Mesendoderm (in vitro differentiated cells): ENCODE measurements around the gene BLTP3A.

ENCODE experiments used
- DNase-seq: peaks from one replicate; pipeline ENCODE4 v3.0.0; 2013
- H2AK5ac ChIP-seq: 2 replicates; pipeline ENCODE4 v1.6.1; 2013; ENCODE audit warnings: low read length, inconsistent platforms
- H2BK120ac ChIP-seq: 2 replicates; pipeline ENCODE4 v1.6.1; 2013; ENCODE audit warnings: low read depth, mild to moderate bottlenecking, low read length, moderate library complexity, mixed read lengths
- H2BK15ac ChIP-seq: replicated peaks from 2 replicates; pipeline ENCODE4 v1.6.1; 2013; ENCODE audit warnings: low read depth, mild to moderate bottlenecking, moderate library complexity
- H2BK5ac ChIP-seq: 2 replicates; pipeline ENCODE4 v1.6.1; 2013; ENCODE audit warnings: low read length, inconsistent platforms
- H3K18ac ChIP-seq: 2 replicates; pipeline ENCODE4 v1.6.1; 2013; ENCODE audit warnings: mild to moderate bottlenecking, low read length, mixed read lengths
- H3K23ac ChIP-seq: one replicate; pipeline ENCODE4 v1.6.1; 2013; ENCODE audit warnings: low read length
- H3K27ac ChIP-seq: 2 replicates; pipeline ENCODE4 v1.5.1; 2013; ENCODE audit warnings: low read depth, mild to moderate bottlenecking, inconsistent platforms, low read length, moderate library complexity
- H3K27me3 ChIP-seq: 2 replicates; pipeline ENCODE4 v1.6.1; 2013; ENCODE audit warnings: low read length, control low read depth, mild to moderate bottlenecking, inconsistent platforms; ENCODE audit not compliant: insufficient read depth, poor library complexity
- H3K36me3 ChIP-seq: 2 replicates; pipeline ENCODE4 v1.6.1; 2013; ENCODE audit warnings: low read length, inconsistent platforms; ENCODE audit not compliant: control insufficient read depth, insufficient read depth
- H3K4ac ChIP-seq: one replicate; pipeline ENCODE4 v1.6.1; 2013; ENCODE audit warnings: low read depth, mild to moderate bottlenecking, low read length, moderate library complexity
- H3K4me1 ChIP-seq: 2 replicates; pipeline ENCODE4 v1.6.1; 2013; ENCODE audit warnings: low read depth, low read length, inconsistent platforms; ENCODE audit not compliant: control insufficient read depth
- H3K4me2 ChIP-seq: 2 replicates; pipeline ENCODE4 v1.6.1; 2013; ENCODE audit warnings: low read length
- H3K4me3 ChIP-seq: 2 replicates; pipeline ENCODE4 v1.5.1; 2013; ENCODE audit warnings: mild to moderate bottlenecking, low read length
- H3K56ac ChIP-seq: one replicate; pipeline ENCODE4 v1.6.1; 2013; ENCODE audit warnings: low read length
- H3K79me1 ChIP-seq: 2 replicates; pipeline ENCODE4 v1.6.1; 2013; ENCODE audit warnings: low read length, inconsistent platforms
- H3K79me2 ChIP-seq: 2 replicates; pipeline ENCODE4 v1.6.1; 2013; ENCODE audit warnings: mild to moderate bottlenecking, low read length; ENCODE audit not compliant: control insufficient read depth, insufficient read depth
- H3K9ac ChIP-seq: 2 replicates; pipeline ENCODE4 v1.6.1; 2013; ENCODE audit warnings: low read length, inconsistent platforms
- H4K5ac ChIP-seq: one replicate; pipeline ENCODE4 v1.6.1; 2013; ENCODE audit warnings: low read length
- H4K8ac ChIP-seq: one replicate; pipeline ENCODE4 v1.6.1; 2013; ENCODE audit warnings: low read depth, mild to moderate bottlenecking, control low read depth, low read length, moderate library complexity
- WGBS: extraction: QIAGEN DNeasy Blood & Tissue Kit; methylation state at CpG from one replicate; pipeline ENCODE4 v1.1.7; 2013; ENCODE audit warnings: low lambda C conversion rate, missing lambda C conversion rate; ENCODE audit not compliant: insufficient coverage; ENCODE audit errors: extremely low coverage; 5-methylcytosine and 5-hydroxymethylcytosine counted together

Gene BLTP3A

GRCh38 chr6:34829137-34829536, 37.3 kb downstream of the BLTP3A start:
- Histone ChIP-seq H3K79me2 (no peaks in the 10 kb centered on the region), H3K27ac (no peak overlapping the region), H3K36me3 (no peaks in the 10 kb centered on the region), H3K4me1 (no peaks in the 10 kb centered on the region), H3K79me1 (no peaks in the 10 kb centered on the region), H3K27me3 (no peaks in the 10 kb centered on the region), H4K5ac (no peak overlapping the region), H2BK15ac (no peak overlapping the region), H3K18ac (no peak overlapping the region), H4K8ac (no peak overlapping the region), H3K23ac (no peak overlapping the region), H2AK5ac (no peak overlapping the region), H3K4me3 (no peak overlapping the region), H3K9ac (no peak overlapping the region), H2BK120ac (no peak overlapping the region), H2BK5ac (no peak overlapping the region), H3K4ac (no peak overlapping the region), H3K56ac (no peak overlapping the region), H3K4me2 (no peak overlapping the region)
- no CpG with 5 or more reads among the region's 2 CpGs for WGBS
- no peak for DNase-seq

- H3K18ac ChIP-seq, result no peak overlapping the region
- no peaks in the 10 kb centered on the region for H3K79me1 ChIP-seq
- no CpG with 5 or more reads among the region's 1 CpG for WGBS
- no peak overlapping the region for H3K9ac ChIP-seq
- H4K5ac ChIP-seq, result no peak overlapping the region
- no peak overlapping the region for H4K8ac ChIP-seq
- H3K4me1 ChIP-seq, result no peaks in the 10 kb centered on the region
- no peak for DNase-seq
- H3K23ac ChIP-seq, result no peak overlapping the region
- H2AK5ac ChIP-seq, result no peak overlapping the region
- no peak overlapping the region for H3K4ac ChIP-seq
- H2BK120ac ChIP-seq, result no peak overlapping the region
- H2BK5ac ChIP-seq, result no peak overlapping the region
- no peaks in the 10 kb centered on the region for H3K79me2 ChIP-seq
- no peak overlapping the region for H3K4me2 ChIP-seq
- H2BK15ac ChIP-seq, result no peak overlapping the region
- H3K27me3 ChIP-seq, result no peaks in the 10 kb centered on the region
- no peak overlapping the region for H3K4me3 ChIP-seq
- no peak overlapping the region for H3K56ac ChIP-seq
- H3K27ac ChIP-seq, result no peak overlapping the region
- H3K36me3 ChIP-seq, result no peaks in the 10 kb centered on the region
Measured at GRCh38 chr6:34832942-34833341, 41.1 kb downstream of the BLTP3A start.

- Histone ChIP-seq H3K79me1 (no peaks in the 10 kb centered on the region), H2BK15ac (no peak overlapping the region), H3K23ac (no peak overlapping the region), H3K4ac (no peak overlapping the region), H3K4me1 (no peaks in the 10 kb centered on the region), H2BK5ac (no peak overlapping the region), H4K5ac (no peak overlapping the region), H3K4me2 (no peak overlapping the region), H3K18ac (no peak overlapping the region), H3K27me3 (no peaks in the 10 kb centered on the region), H2BK120ac (no peak overlapping the region), H3K9ac (no peak overlapping the region), H3K56ac (no peak overlapping the region), H4K8ac (no peak overlapping the region), H3K36me3 (no peaks in the 10 kb centered on the region), H3K27ac (no peak overlapping the region), H2AK5ac (no peak overlapping the region), H3K79me2 (no peaks in the 10 kb centered on the region), H3K4me3 (no peak overlapping the region)
- WGBS, result no CpG with 5 or more reads among the region's 4 CpGs
- peak; percentile 28 for DNase-seq
Measured at GRCh38 chr6:34834789-34835518, 43.1 kb downstream of the BLTP3A start.

GRCh38 chr6:34836008-34836407, 44.1 kb downstream of the BLTP3A start:
- no peak overlapping the region for H3K56ac ChIP-seq
- no peak overlapping the region for H4K8ac ChIP-seq
- no peak overlapping the region for H3K4me3 ChIP-seq
- H4K5ac ChIP-seq, result no peak overlapping the region
- H3K36me3 ChIP-seq, result no peaks in the 10 kb centered on the region
- no peak overlapping the region for H3K23ac ChIP-seq
- H3K18ac ChIP-seq, result no peak overlapping the region
- no peak overlapping the region for H3K27ac ChIP-seq
- no peaks in the 10 kb centered on the region for H3K4me1 ChIP-seq
- H2BK15ac ChIP-seq, result no peak overlapping the region
- H3K27me3 ChIP-seq, result no peaks in the 10 kb centered on the region
- no peak overlapping the region for H3K4me2 ChIP-seq
- no peak overlapping the region for H3K4ac ChIP-seq
- no peak for DNase-seq
- no peak overlapping the region for H2AK5ac ChIP-seq
- no peak overlapping the region for H2BK5ac ChIP-seq
- no peaks in the 10 kb centered on the region for H3K79me1 ChIP-seq
- no peak overlapping the region for H2BK120ac ChIP-seq
- H3K79me2 ChIP-seq, result no peaks in the 10 kb centered on the region
- no CpG with 5 or more reads among the region's 4 CpGs for WGBS
- H3K9ac ChIP-seq, result no peak overlapping the region

GRCh38 chr6:34836451-34836850, 44.6 kb downstream of the BLTP3A start:
- no peaks in the 10 kb centered on the region for H3K79me1 ChIP-seq
- H3K9ac ChIP-seq, result no peak overlapping the region
- DNase-seq, result no peak
- WGBS, result no CpG with 5 or more reads among the region's 2 CpGs
- H3K79me2 ChIP-seq, result no peaks in the 10 kb centered on the region
- H3K4ac ChIP-seq, result no peak overlapping the region
- H3K18ac ChIP-seq, result no peak overlapping the region
- no peaks in the 10 kb centered on the region for H3K27me3 ChIP-seq
- H3K4me3 ChIP-seq, result no peak overlapping the region
- H3K4me2 ChIP-seq, result no peak overlapping the region
- no peaks in the 10 kb centered on the region for H3K4me1 ChIP-seq
- no peak overlapping the region for H2AK5ac ChIP-seq
- H2BK15ac ChIP-seq, result no peak overlapping the region
- H2BK120ac ChIP-seq, result no peak overlapping the region
- H3K23ac ChIP-seq, result no peak overlapping the region
- H4K8ac ChIP-seq, result no peak overlapping the region
- H2BK5ac ChIP-seq, result no peak overlapping the region
- no peak overlapping the region for H3K56ac ChIP-seq
- H3K36me3 ChIP-seq, result no peaks in the 10 kb centered on the region
- H4K5ac ChIP-seq, result no peak overlapping the region
- H3K27ac ChIP-seq, result no peak overlapping the region

- H4K8ac ChIP-seq, result no peak overlapping the region
- no peaks in the 10 kb centered on the region for H3K27me3 ChIP-seq
- no peak overlapping the region for H3K56ac ChIP-seq
- no peaks in the 10 kb centered on the region for H3K4me1 ChIP-seq
- no peak overlapping the region for H3K23ac ChIP-seq
- no peak overlapping the region for H3K18ac ChIP-seq
- H2BK5ac ChIP-seq, result no peak overlapping the region
- H2BK15ac ChIP-seq, result no peak overlapping the region
- H3K9ac ChIP-seq, result no peak overlapping the region
- H2BK120ac ChIP-seq, result no peak overlapping the region
- H3K27ac ChIP-seq, result no peak overlapping the region
- no peak overlapping the region for H3K4ac ChIP-seq
- H3K4me2 ChIP-seq, result no peak overlapping the region
- no peaks in the 10 kb centered on the region for H3K36me3 ChIP-seq
- no peak overlapping the region for H3K4me3 ChIP-seq
- no peaks in the 10 kb centered on the region for H3K79me2 ChIP-seq
- no peak overlapping the region for H2AK5ac ChIP-seq
- no peak overlapping the region for H4K5ac ChIP-seq
- H3K79me1 ChIP-seq, result no peaks in the 10 kb centered on the region
- no peak for DNase-seq
Measured at GRCh38 chr6:34837528-34837927, 45.6 kb downstream of the BLTP3A start.
